Stimulated activated CD4-positive, alpha-beta T cell treated with anti-CD3 and anti-CD28 coated beads, Interleukin-1b, Interleukin-23, amount 100 ng/mL, for 24 hours (primary cell): ENCODE measurements around the gene RPL22L1.
A peak's percentile ranks its signal among the peaks of the same experiment; 100 is the strongest.
"Not testable (repeated sequence)": the region's sequence is repeated elsewhere in the genome, so short reads cannot be mapped to it uniquely, and the experiment has no call there.

Experiments used
- DNase-seq, 4 experiments: peaks; one replicate each; pipeline ENCODE4 v3.0.0-alpha.2; 2020; ENCODE audit warnings: low read depth in 4 of 4, low spot score in 1 of 4

RPL22L1 gene

DNA sequence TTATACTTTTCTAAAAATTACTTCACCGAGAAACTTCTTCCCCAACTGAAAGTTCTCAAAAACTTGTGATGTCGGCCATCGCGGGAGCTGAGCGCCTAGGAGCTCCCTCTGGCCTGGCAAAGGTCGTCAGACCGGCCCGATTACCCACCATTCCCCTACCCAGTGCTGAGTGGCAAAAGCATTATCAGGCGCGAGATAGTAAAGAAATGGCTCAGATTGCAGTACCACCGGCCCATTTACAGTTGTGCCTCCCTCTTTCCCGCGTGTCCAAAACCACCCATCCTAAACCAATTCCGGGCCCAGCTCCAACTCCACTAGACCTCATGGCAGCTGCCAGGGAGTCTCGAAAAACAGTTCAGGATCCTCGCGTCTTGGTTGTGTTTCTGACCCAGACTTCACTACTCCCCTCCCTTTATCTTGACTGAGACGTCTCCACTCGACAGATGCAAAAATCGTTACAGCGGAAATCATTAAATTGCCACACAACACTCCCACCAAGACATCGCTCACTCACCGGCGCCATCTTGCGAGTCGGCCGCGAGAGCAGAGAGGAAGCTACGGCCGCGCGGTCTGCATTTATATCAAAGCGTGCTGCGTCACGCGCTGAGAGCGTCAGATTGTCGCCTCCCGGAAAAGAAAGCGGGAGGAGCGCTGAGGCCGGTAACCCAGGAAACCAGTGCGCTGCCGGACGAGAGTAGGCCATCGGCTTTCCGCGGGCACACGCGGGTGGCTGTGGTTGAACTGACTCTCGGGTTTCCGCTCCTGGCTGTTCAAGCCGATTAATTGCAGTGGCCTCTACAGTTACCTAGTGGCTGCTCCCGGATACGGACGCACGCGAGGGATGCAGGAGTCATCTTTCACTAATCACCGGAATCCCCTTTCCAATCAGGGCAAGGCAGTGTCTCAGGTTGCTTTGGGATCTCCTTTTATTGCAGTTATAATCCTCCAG is at the start of gene RPL22L1:
Gene RPL22L1 (minus strand): TSS at position 551 of the 949 bp plus-strand sequence. CDS start 28 bp downstream, at position 523.
- peak; percentile 86 to 91 (median 90) for DNase-seq

DNA sequence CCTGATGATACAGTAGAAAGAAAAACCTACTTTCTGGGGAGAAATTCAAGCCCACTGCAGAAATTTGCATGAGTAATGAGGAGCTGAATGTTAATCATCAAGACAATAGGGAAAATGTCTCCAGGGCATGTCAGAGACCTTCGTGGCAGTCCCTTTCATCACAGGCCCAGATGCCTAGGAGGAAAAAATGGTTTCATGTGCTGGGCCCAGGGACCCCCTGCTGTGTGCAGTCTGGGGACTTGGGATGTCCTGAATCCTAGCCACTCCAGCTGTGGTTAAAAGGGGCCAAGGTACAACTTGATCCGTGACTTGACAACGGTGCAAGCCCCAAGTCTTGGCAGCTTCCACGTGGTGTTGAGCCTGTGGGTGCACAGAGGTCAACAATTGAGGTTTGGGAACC is 48.7 kb upstream of the RPL22L1 start:
- DNase-seq = no peak

DNA sequence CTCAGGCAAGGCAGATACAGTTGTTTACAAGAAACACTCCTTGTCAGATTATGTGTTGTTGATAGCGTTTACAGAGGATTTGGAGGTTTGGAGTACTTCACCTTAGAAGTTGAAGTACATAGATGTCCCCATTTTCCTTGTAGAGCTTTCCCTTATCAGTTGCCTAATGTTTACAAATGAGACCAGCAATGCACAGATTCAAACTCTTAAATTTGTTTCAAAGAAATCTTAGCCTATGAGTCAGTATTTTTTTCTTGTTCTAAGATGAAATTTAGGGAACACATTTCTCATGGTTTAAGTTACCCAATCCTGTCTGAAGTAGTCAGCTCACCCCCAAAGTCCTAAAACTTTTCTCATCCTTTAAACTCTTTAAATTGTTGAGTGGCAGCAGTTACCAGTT is 44.7 kb upstream of the RPL22L1 start:
- no peak for DNase-seq

DNA sequence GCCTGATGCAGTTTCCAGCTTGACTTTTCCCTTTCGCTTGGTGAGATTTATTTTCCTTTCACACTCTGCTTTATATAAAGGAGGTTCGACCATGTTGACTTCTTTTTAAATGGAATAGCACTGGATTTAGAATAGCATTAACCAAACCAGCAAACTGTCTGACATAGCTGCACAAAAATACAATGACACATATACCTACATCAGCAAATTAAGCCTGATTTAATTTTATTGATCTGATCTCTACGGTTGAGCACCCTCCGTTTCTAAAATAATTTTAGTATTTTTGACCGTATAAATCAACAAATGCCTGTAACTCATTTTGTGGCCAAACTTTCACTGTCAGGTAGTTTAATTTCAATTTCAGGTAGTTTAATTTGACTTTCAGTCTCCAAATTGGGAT is 44.2 kb upstream of the RPL22L1 start:
- DNase-seq = no peak

DNA sequence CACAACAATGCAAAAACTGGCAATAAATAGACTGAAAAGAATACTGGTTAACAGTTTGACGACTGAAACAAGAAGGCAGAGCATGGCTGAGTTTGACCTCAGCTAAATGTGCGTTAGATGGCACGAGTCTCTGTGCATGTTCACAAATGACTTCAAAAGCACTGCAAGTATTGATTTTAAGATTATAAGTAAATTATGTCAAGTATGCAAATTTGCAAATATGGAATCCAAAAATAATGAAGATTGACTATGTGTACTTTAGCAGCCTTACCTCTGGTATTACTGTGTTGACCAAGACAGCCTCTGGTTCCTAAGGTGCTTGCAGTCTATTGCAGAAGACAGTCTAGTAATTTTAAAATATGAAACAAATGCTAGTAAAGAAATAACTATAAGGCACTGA is 41.1 kb upstream of the RPL22L1 start:
- no peak for DNase-seq

DNA sequence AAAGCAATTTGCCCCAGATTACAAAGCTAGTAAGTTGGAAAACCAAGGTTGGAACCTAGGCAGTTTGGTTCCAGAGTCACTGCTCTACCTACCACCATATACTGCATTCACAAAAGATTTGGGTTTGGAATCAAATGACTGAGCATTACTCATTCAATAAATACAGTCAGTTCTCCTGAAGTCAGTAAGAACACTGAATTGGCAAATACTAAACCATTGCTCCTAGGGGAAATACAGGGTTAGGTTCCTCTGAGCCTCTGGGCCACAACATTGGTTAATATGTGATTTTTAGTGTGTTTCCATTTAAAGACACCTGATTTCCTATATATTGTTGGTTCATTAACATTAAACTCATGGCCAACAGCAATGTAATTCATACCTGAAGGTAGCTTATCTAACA is 40.5 kb upstream of the RPL22L1 start:
- no peak for DNase-seq

DNA sequence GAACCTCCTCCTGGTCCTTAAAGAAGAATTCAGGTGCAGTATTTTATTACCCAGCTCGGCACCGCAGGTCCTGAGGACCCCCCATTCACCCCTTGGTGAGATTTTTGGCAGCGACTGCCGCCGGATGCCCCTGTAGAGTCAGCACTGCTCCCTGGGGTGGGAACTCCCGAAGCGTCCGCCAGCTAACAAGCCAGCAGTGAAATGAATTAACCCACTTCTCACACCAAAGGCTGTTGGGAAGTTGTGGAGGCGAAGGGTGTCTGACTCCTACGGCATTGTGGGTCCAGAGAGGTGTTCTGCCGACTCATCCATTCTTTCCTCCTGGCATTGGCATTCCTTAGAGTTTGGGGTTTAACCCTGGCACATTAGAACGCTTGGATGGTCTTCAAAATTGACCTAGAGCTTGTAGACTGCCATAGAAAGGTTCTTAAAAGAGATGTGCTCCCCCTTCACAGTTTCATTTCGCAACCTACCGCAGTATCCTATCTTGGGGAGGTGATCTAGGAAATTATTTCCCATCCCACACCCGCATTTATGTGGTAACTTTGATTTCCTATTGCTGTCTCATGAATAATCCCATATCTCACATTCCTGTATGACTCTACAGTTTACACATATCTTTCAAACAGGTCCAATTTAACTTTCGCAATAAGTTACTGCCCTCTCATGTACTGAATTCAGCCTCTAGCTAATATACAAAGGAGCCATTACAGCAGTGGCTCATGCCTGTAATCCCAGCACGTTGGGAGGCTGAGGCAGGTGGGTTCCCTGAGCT is 39.3 kb upstream of the RPL22L1 start:
- no peak for DNase-seq

DNA sequence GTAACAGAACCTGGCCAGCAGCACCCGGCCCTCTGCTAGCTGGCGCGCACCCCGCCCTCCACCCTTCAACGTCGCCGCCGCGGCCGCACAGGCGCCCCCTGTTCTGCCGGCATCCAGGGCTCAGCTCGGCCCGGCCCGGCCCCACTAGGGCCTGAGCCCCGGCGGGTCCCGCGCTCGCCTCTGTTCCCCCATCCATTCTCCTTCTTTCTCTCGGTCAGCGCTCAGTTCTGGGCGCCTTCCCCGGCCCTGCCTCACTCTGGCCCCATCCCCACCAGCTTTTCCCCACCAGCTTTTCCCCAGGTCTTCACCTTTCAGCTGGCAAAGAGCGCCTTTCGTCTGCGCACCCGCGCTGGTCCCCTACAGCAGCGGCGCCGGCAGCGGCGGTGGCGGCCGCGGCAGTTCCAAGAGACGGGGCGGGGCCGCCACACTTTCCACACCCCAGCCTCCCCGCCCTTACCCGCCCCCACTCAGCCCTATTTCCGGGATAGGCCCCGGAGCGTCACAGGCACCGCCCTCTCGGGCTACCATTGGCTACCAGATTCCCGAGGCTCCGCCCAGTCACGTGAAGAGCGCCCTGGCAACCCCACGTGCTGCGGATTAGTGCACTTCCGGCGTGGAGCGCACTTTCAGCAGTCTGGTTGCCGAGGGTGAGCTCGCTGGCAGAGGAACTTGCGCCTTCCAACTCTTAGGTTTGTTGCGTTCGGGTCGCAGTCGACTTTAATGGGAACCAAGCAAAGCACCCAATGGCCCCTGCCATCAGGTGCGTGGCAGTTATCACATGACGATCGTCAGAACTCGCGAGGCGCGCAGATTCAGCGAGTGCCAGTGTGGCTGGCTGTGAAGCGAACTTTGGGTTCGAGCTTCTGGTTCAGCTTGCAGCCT is 38.5 kb upstream of the RPL22L1 start, which contains the start of gene EIF5A2:
Gene EIF5A2 (minus strand): TSS at position 403 of the 882 bp plus-strand sequence. CDS start 831 bp downstream, outside the sequence.
- DNase-seq = peak; percentile 90 to 92 (median 92)

DNA sequence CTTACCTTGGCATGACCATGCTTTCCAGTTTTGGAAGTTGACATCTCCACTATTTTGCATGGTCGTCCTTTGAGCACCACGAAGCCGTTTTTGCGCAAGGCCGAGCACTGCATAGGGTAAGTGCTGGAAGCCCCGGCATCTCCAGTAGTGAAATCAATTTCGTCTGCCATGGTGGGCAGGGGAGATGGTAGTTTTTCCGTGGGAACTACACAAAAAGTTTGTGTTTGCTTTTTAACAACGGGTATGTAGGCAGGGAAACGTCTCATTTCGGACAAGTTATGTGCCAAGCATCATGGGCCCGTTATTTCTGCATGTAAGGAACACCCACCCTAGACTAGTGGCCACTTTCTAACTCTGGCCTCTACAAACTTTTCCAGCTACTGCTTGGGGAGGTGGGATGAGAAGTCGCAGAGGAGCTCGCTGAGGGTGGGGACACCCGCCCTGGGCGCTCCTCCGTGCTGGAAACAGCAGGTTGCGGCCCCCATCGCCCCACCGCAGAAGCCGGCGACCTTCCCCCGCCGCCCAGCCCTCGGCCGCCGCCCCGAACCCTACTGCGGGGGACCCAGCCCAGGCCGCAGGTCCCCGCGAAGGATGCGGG is 37.7 kb upstream of the RPL22L1 start:
- DNase-seq = peak in 1 of 4 experiments; percentile 1

DNA sequence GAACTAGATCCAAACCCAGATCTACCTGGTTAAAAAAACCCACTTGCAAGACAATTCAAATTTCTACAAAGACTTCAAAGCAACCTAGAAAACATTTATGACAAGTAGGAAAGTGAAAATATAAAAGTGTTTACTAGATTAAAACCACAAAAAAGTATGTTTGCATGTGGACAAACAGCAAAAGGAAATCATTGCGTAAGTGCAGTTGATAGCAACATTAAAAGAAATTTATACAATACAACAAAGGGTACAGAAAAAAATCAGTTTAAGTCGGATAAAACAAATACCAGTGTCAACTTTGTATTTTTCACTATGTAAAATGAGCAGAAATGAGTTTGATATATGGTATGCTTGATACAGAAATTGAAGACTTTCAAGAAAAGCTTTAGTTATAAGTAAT is 35.9 kb upstream of the RPL22L1 start:
- no peak for DNase-seq

DNA sequence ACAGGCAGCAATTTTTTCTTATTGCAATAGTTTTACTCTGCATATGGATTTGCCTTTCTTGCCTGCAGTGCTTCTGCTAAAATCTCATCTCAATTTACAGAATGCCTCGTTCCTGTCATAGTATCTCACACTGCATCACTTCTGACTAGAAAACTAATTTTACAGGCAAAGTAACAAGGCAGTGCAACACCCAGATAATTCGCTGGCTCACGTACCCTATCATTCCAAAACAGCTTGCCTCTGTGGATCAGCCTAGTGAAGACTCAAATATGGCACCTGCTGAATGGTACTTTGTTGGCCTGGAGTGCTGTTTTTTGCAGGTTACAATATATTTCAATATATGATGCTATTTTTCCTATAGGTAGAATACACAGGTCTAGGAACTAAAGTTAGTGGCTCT is 33.1 kb upstream of the RPL22L1 start:
- DNase-seq = no peak

DNA sequence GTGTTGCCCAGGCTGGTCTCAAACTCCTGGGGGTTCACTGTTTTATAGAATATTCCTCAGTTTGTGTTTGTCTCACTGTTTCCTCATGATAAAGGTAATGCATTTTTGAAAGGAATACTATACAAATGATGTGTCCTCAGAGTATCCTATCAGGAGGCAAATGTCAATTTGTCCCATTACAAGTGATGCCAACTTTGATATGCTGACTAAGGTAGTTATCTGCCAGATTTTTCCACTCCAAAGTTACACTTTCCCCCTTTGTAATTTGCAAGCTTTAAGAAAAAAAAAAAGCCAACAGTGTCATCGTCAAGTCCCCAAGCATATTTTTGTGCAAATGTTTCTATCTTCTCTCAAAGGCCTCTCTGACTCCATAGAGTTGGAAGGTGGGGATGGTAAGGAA is 29.5 kb upstream of the RPL22L1 start:
- no peak for DNase-seq

DNA sequence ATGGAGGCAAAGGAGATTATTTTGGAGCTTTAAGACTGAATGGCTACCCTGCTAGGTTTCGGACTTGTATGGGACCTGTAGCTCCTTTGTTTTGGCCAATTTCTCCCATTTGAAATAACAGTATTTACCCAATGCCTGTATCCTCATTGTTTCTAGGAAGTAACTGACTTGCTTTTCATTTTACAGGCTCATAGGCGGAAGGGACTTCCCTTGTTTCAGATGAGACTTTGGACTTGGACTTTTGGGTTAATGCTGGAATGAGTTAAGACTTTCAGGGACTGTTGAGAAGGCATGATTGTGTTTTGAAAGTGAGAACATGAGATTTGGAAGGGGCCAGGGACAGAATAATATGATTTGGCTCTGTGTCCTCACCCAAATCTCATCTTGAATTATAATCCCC is 28.0 kb upstream of the RPL22L1 start:
- no peak for DNase-seq

DNA sequence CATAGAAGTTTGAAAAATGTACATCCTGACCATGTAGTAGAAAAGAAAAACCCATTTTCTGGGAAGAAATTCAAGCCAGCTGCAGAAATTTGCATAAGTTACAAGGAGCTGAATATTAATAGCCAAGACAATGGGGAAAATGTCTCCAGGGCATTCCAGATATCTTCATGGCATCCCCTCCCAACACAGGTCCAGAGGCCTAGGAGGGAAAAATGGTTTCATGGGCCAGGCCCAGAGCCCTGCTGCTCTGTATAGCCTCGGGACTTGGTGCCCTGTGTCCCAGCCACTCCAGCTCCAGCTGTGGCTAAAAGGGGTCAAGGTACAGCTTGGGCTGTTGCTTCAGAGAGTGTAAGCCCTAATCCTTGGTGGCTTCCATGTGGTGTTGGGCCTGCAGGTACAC is 27.2 kb upstream of the RPL22L1 start:
- DNase-seq = not testable (repeated sequence)

DNA sequence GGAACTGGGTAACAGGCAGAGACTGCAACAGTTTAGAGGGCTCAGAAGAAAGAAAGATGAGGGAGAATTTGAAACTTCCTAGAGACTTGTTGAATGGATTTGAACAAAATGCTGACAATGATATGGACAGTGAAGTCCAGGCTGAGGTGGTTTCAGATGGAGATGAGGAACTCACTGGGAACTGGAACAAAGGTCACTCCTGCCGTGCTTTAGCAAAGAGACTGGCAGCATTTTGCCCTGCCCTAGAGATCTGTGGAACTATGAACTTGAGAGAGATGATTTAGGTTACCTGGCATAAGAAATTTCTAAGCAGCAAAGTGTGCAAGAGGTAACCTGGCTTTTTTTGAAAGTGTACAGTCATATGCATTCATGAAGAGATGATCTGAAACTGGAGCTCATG is 26.8 kb upstream of the RPL22L1 start:
- no peak for DNase-seq

DNA sequence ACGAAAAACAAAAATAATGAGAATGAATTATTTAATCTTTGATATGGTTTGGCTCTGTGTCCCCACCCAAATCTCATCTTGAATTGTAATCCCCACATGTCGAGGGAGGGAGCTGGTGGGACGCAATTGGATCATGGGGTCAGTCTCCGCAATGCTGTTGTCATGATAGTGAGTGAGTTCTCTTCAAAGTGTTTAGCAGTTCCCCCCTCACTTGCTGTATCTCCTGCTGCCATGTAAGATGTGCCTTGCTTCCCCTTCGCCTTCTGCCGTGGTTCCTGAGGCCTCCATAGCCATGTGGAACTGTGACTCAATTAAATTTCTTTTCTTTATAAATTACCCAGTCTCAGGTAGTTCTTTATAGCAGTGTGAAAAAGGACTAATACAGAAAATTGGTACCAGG is 26.3 kb upstream of the RPL22L1 start:
- DNase-seq = not testable (repeated sequence)

DNA sequence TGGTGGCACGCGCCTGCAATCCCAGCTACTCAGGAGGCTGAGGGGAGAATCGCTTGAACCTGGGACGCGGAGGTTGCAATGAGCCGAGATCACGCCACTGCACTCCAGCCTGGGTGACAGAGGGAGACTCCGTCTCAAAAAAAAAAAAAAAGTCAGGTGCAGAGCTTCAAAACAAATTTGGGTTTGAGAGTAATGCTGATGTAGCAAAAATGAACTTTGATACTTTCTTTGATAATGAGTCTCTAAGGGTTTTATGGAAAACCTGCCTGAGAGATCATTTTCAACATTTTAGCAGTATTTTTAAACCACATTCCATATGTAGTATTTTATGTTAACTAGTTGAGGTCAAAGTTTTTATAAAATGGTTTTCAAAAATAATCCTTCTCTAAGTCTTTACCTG is 23.9 kb upstream of the RPL22L1 start:
- DNase-seq = no peak

DNA sequence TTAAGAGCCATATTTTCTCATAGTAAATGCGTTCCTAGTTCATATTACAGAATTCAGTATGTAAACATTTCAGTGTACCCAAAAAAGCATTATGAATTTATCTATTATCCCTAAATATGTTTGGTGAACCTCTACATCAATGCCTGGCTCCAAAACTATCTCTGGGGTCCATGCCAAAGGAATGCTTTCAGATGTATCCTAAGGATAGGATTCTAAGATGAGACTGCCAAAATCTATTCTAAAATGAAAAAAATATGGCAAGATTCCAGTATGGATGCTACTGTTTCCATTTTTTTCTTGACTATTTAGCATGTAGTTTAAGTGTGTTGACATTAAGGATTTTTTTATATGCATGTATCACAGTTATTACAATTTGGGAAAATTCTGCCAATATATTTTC is 19.6 kb upstream of the RPL22L1 start:
- no peak for DNase-seq

DNA sequence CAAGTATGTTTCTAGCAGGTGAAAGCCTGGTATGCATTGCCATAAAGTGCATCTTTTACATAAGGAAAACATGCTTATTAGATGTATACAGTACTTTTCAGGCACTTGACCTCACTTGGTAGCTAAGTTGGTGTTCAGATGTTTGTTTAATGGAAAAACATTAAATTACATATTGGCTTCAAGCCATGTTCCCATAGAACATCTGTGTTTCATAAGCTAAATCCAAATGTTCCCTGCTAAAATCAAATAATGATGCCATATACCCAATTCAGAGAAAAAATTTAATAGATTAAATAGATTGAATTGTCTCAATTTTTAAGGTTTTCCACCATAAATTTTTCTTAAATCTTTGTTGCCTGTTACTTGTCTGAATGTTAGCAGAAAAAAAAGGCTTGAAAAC is 19.1 kb upstream of the RPL22L1 start:
- no peak for DNase-seq

DNA sequence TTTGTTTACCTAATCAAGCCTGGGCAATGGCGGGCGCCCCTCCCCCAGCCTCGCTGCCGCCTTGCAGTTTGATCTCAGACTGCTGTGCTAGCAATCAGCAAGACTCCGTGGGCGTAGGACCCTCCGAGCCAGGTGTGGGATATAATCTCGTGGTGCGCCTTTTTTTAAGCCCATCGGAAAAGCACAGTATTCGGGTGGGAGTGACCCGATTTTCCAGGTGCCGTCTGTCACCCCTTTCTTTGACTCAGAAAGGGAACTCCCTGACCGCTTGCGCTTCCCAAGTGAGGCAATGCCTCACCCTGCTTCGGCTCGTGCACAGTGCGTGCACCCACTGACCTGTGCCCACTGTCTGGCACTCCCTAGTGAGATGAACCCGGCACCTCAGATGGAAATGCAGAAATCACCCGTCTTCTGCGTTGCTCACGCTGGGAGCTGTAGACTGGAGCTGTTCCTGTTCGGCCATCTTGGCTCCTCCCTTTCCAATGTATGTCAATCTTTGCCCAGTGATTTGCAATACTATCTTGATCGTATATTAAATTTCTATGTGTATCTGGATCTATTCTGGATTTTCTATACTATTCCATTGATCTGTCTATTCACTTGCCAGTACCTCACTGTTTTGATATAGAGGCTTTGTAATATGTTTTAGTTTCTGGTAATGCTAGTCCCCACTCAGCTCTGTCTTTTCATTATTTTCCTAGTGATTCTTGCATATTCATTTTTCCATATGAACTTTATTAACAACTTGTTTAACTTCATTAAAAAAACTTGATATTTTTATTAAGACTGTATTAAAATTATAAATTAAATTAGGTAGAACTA is 14.3 kb upstream of the RPL22L1 start:
- DNase-seq = not testable (repeated sequence)
